A673 (cell line): Measurements from ENCODE around the gene OSBPL8. TPM values are rescaled to one million over a fixed set of nuclear protein-coding genes. Genes with fewer than 3 reads are reported as not detected.
A peak's percentile ranks its signal among the peaks of the same experiment; 100 is the strongest.

Experiments used
- BruUV-seq: library from RNA; stranded (reverse); fragments of 400-500 nt; replicated peaks from 2 replicates; lab custom pipeline; 2021; lab: Mats Ljungman, UMichigan
- CTCF ChIA-PET: fragments of 300-600 bp; sonication (Branson Sonifier 250); formaldehyde crosslinking; loops from one replicate; lab custom pipeline; 2022; ENCODE audit warnings: antibody characterized with exemption; lab: Charles Lee
- POLR2A ChIA-PET: fragments of 300-600 bp; sonication (Branson Sonifier 250); formaldehyde crosslinking; loops from one replicate; lab custom pipeline; 2022; ENCODE audit warnings: antibody characterized with exemption; ENCODE audit not compliant: low non-redundant PET; lab: Charles Lee
- DNase-seq: peaks from one replicate; pipeline ENCODE4 v3.0.0-alpha.2; 2015; ENCODE audit warnings: low spot score
- H3K27ac ChIP-seq: fragments of 200-600 bp; sonication (generic); 2 replicates; pipeline ENCODE4 v1.5.1; 2016; ENCODE audit warnings: mixed run types, low read depth, mild to moderate bottlenecking, mixed read lengths, antibody characterized with exemption, low read length; ENCODE audit not compliant: poor library complexity, severe bottlenecking
- H3K27me3 ChIP-seq: fragments of 200-600 bp; sonication (generic); replicated peaks from 2 replicates; pipeline ENCODE4 v1.6.1; 2017; ENCODE audit warnings: mixed run types, low read depth, mild to moderate bottlenecking, mixed read lengths, antibody characterized with exemption, low read length; ENCODE audit not compliant: insufficient read depth, poor library complexity
- H3K36me3 ChIP-seq: fragments of 200-600 bp; sonication (generic); 2 replicates; pipeline ENCODE4 v1.6.1; 2016; ENCODE audit warnings: mixed run types, mild to moderate bottlenecking, mixed read lengths, antibody characterized with exemption, low read length; ENCODE audit not compliant: insufficient read depth, poor library complexity, severe bottlenecking
- H3K4me1 ChIP-seq: fragments of 200-600 bp; sonication (generic); 2 replicates; pipeline ENCODE4 v1.6.1; 2017; ENCODE audit warnings: mixed run types, mild to moderate bottlenecking, mixed read lengths, antibody characterized with exemption, low read length; ENCODE audit not compliant: insufficient read depth, poor library complexity, severe bottlenecking
- H3K4me3 ChIP-seq: fragments of 200-600 bp; sonication (generic); 2 replicates; pipeline ENCODE4 v1.5.1; 2016; ENCODE audit warnings: low read depth, mixed run types, mild to moderate bottlenecking, mixed read lengths, low read length; ENCODE audit not compliant: poor library complexity, severe bottlenecking
- H3K9me3 ChIP-seq: fragments of 200-600 bp; sonication (generic); 2 replicates; pipeline ENCODE4 v1.6.1; 2016; ENCODE audit warnings: mixed run types, low read depth, mild to moderate bottlenecking, mixed read lengths, antibody characterized with exemption, low read length; ENCODE audit not compliant: poor library complexity, severe bottlenecking
- EZH2 ChIP-seq: fragments of 200-600 bp; sonication (generic); IDR thresholded peaks from 2 replicates; pipeline ENCODE4 v1.6.1; 2017; ENCODE audit warnings: borderline replicate concordance, low read depth, mild to moderate bottlenecking, mixed read lengths, antibody characterized with exemption, low read length; ENCODE audit not compliant: poor library complexity, severe bottlenecking
- intact Hi-C: fragments of 100-400 bp; cut with micrococcal nuclease; formaldehyde crosslinking; loops from one replicate; pipeline ENCODE4 v1.10.0; 2022; ENCODE audit not compliant: unreplicated experiment
- total RNA-seq: library from RNA; stranded (reverse); gene quantifications from 2 replicates; pipeline ENCODE4 v1.2.3, GENCODE V29; 2021
- TF ChIP-seq, protein P1 (sequence below): fragments of 300-800, 200-600 bp; sonication (generic); conservative IDR thresholded peaks from 2 replicates; pipeline ENCODE4 v1.5.1; 2017; ENCODE audit warnings: low read depth, mild to moderate bottlenecking, antibody characterized with exemption, low read length, moderate library complexity, mixed read lengths

Gene OSBPL8
- total RNA-seq, 1 experiment from 2014 or later = 86.1 TPM

DNA sequence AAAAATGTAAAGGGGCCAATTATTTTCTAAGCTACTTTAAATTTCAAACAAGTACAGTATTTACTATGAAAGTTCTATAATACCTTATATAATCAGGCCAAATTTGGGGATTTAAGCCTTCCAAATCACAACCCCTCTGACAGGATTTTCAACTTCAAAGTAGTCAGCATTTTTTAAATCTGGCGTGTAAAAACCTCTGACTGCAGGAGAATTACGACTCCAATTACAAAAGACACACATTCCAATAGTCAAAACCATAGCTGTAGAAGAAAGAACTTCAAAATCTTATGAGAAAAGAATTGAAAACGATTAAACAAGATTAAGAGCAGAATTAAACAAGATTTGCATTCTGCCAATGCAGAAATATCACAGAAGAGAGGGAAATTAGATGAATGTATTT, 12.7 kb downstream of the OSBPL8 start:
- peak; percentile 53 for DNase-seq
- Histone ChIP-seq H3K27ac (peak overlapping the region; percentile 17), H3K4me3 (no peak overlapping the region), H3K27me3 (no peaks in the 10 kb centered on the region), H3K9me3 (no peaks in the 10 kb centered on the region), H3K36me3 (no peaks in the 10 kb centered on the region), H3K4me1 (peaks cover 37% of the 10 kb centered on the region)
- intact Hi-C loops = no loop called here
- no peak for TF ChIP-seq EZH2
- TF ChIP-seq, protein P1, sequence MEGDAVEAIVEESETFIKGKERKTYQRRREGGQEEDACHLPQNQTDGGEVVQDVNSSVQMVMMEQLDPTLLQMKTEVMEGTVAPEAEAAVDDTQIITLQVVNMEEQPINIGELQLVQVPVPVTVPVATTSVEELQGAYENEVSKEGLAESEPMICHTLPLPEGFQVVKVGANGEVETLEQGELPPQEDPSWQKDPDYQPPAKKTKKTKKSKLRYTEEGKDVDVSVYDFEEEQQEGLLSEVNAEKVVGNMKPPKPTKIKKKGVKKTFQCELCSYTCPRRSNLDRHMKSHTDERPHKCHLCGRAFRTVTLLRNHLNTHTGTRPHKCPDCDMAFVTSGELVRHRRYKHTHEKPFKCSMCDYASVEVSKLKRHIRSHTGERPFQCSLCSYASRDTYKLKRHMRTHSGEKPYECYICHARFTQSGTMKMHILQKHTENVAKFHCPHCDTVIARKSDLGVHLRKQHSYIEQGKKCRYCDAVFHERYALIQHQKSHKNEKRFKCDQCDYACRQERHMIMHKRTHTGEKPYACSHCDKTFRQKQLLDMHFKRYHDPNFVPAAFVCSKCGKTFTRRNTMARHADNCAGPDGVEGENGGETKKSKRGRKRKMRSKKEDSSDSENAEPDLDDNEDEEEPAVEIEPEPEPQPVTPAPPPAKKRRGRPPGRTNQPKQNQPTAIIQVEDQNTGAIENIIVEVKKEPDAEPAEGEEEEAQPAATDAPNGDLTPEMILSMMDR = no peak
- ChIA-PET CTCF (interaction anchor here (0.5 kb wide), 1 partner anchor 66 kb away, joined by 3 read pairs; no protein-coding TSS in a partner anchor), POLR2A (no interaction called here)
- BruUV-seq = no TSS peak

DNA sequence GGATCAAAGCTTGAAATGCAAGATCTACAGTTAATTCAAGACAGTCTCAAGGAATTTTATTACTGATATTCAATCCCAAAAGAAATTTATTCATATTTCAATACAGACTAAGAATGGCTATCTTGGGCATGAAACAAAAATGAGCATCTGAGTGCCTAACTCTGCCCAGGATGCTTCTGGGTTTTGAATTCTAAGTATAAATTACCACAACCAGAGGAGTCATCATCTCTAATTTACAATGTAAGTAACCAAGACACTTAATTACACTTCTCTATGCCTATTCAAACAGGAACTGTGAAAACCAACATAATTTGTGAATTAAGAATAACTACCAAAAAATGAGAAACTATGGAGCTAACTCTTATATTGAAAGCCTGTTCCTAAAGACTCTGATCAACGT, 14.1 kb downstream of the OSBPL8 start:
- no peaks in the 10 kb centered on the region for H3K27me3 ChIP-seq
- no peaks in the 10 kb centered on the region for H3K9me3 ChIP-seq
- intact Hi-C loops = no loop called here
- BruUV-seq = no TSS peak
- no peak for DNase-seq
- H3K27ac ChIP-seq = no peak overlapping the region
- H3K4me3 ChIP-seq = no peak overlapping the region
- peaks cover 33% of the 10 kb centered on the region for H3K4me1 ChIP-seq
- ChIA-PET CTCF (no interaction called here), POLR2A (interaction anchor here (0.6 kb wide), 1 partner anchor 1829 kb away, joined by 11 read pairs; no protein-coding TSS in a partner anchor)
- H3K36me3 ChIP-seq = no peaks in the 10 kb centered on the region
- TF ChIP-seq, protein P1 = no peak
- TF ChIP-seq EZH2 = no peak

DNA sequence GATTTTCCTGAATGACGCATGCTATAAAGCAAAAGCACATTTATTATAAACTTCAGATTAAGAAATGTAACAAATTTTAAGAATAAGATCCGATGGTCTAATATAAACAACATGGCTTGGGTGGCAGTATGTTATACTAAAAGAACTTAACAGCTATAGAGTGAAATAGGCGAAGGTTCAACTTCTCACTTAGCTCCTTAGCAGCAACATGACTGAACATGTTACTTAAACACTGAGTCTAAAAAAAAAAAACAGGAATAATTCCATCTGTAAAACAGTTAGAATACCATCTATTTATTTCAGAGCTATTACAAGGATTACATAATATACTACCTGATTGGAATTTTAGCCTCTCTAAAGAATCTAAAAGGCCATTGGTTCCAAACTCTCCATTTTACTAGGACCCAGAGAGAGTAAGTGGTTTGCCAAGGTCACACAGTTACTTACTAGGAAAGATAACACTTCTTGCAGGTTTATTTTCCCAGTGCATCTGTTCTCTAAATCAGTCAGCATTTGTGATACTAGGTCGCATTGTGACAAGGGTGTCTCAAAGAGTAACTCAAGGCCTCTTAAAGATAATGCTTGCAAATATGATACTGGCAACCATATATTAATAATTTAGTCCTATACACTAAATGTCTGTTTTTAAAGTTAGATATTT, 14.8 kb downstream of the OSBPL8 start:
- POLR2A ChIA-PET = no interaction called here
- no peak overlapping the region for H3K27ac ChIP-seq
- no peaks in the 10 kb centered on the region for H3K27me3 ChIP-seq
- DNase-seq = no peak
- no TSS peak for BruUV-seq
- H3K4me3 ChIP-seq = no peak overlapping the region
- CTCF ChIA-PET = no interaction called here
- no peaks in the 10 kb centered on the region for H3K9me3 ChIP-seq
- intact Hi-C loops = no loop called here
- peaks cover 35% of the 10 kb centered on the region for H3K4me1 ChIP-seq
- H3K36me3 ChIP-seq = no peaks in the 10 kb centered on the region
- TF ChIP-seq, protein P1 = no peak
- no peak for TF ChIP-seq EZH2
